Measurements from ENCODE around the gene EPHA7. TPM values are rescaled to one million over a fixed set of nuclear protein-coding genes. Genes with fewer than 3 reads are reported as not detected.

Gene EPHA7
- total and polyA plus RNA-seq, 2 of the 4 experiments (the other 2 are of a cell fraction): not detected

DNA sequence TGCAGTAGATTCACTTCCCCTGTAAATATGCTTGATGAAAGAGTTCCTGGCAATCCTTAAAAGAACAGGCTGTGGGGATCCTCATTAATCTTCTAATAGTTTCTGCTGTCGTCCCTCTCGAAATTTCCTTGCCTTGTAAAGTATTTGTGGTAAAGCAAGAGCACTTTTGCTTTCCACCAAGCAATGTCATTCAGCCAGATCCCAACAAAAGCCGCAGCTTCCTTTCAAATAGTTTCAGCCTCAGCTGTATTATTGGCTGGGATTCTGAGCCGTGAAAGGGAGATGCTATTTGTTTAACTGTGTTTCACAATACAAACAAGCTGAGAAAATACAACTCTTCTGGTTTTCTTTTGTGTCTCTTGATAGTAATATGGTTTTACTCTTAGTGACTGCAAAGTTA is 48.9 kb upstream of the EPHA7 start:
- in situ Hi-C loops (cut with MboI; ENCODE audit: low sequenced_read_pairs): no loop called here
- no peak overlapping the region for H3K23ac ChIP-seq (ENCODE audit: low read depth, low read length)
- H4K20me1 ChIP-seq (ENCODE audit: insufficient read depth, low read length): no peaks in the 10 kb centered on the region
- no peak overlapping the region for H3K4me2 ChIP-seq (ENCODE audit: low read depth, low read length)
- no peak overlapping the region for H2BK15ac ChIP-seq (ENCODE audit: low read depth, low read length)
- intact Hi-C loops (cut with micrococcal nuclease): no loop called here
- H2BK20ac ChIP-seq (ENCODE audit: low read depth, low read length): no peak overlapping the region
- H3K18ac ChIP-seq (ENCODE audit: low read depth, low read length): no peak overlapping the region
- no peak overlapping the region for H2BK5ac ChIP-seq (ENCODE audit: low read depth, low read length, poor library complexity, severe bottlenecking)
- H3K9ac ChIP-seq (ENCODE audit: low read depth, low read length): no peak overlapping the region
- H4K91ac ChIP-seq (ENCODE audit: insufficient read depth, low read depth, low read length): no peak overlapping the region
- no peak overlapping the region for H4K5ac ChIP-seq (ENCODE audit: low read depth, low read length)
- no peak overlapping the region for H2AFZ ChIP-seq (replicated peaks; ENCODE audit: low read length, poor library complexity)
- POLR2A ChIA-PET (ENCODE audit: unreplicated experiment): no interaction called here
- H3K4me1 ChIP-seq (ENCODE audit: control insufficient read depth, insufficient read depth, low read length): no peaks in the 10 kb centered on the region
- no peak overlapping the region for H4K8ac ChIP-seq (ENCODE audit: low read depth in 2 of 2, low read length in 2 of 2)
- H2AK5ac ChIP-seq (ENCODE audit: low read depth, low read length): no peak overlapping the region
- ATAC-seq (ENCODE audit: low read depth) (no peak), DNase-seq (no peak)
- H3K9me1 ChIP-seq (ENCODE audit: insufficient read depth, low read length): no peaks in the 10 kb centered on the region
- H3K56ac ChIP-seq (ENCODE audit: extremely low read depth, insufficient read depth, low read length): no peak overlapping the region
- no peak overlapping the region for H3K27ac ChIP-seq (ENCODE audit: insufficient read depth, low read length)
- no peak overlapping the region for H3K4me3 ChIP-seq (ENCODE audit: insufficient read depth, low read depth, low read length)
- no peak overlapping the region for H2AK9ac ChIP-seq (replicated peaks; ENCODE audit: low read depth, low read length, poor library complexity)
- H3K4ac ChIP-seq (ENCODE audit: low read depth, low read length): no peak overlapping the region
- no peak overlapping the region for H3K14ac ChIP-seq (replicated peaks; ENCODE audit: low read depth, low read length)
- H3K79me1 ChIP-seq (ENCODE audit: low read depth in 1 of 2, low read length in 2 of 2): no peaks in the 10 kb centered on the region
- H3K27me3 ChIP-seq (ENCODE audit: control insufficient read depth, insufficient read depth, low read length): no peaks in the 10 kb centered on the region
- no TSS peak for BruUV-seq (replicated peaks)
- TF ChIP-seq RFX5 (IDR thresholded peaks at IDR 0.05; ENCODE audit: low read depth, low read length) (no peak), CTCF (conservative IDR thresholded peaks at IDR 0.05; ENCODE audit: low read depth, low read length) (no peak), MAFK (IDR thresholded peaks at IDR 0.05; ENCODE audit: low read depth, low read length) (no peak), ELK1 (IDR thresholded peaks at IDR 0.05; ENCODE audit: borderline replicate concordance, low read depth, low read length) (no peak), FOS (IDR thresholded peaks at IDR 0.05; ENCODE audit: low read depth, low read length) (no peak), BHLHE40 (IDR thresholded peaks at IDR 0.05; ENCODE audit: low read depth, low read length) (no peak), USF2 (IDR thresholded peaks at IDR 0.05; ENCODE audit: low read depth, low read length) (no peak), CEBPB (IDR thresholded peaks at IDR 0.05; ENCODE audit: low read depth, low read length) (no peak), POLR2A (IDR thresholded peaks at IDR 0.05; ENCODE audit: low read depth, low read length) (no peak), MAZ (IDR thresholded peaks at IDR 0.05; ENCODE audit: borderline replicate concordance, low read depth, low read length) (no peak), SMC3 (IDR thresholded peaks at IDR 0.05; ENCODE audit: low read depth, low read length) (no peak), RAD21 (IDR thresholded peaks at IDR 0.05; ENCODE audit: low read length) (no peak), CHD1 (IDR thresholded peaks at IDR 0.05; ENCODE audit: low read depth, low read length) (no peak), RCOR1 (IDR thresholded peaks at IDR 0.05; ENCODE audit: insufficient replicate concordance, low read length) (no peak), NFE2L2 (IDR thresholded peaks at IDR 0.05; ENCODE audit: low read depth, low read length) (no peak), MXI1 (IDR thresholded peaks at IDR 0.05; ENCODE audit: borderline replicate concordance, low read depth, low read length) (no peak)
- CTCF ChIA-PET: no interaction called here
- no peak overlapping the region for H2BK120ac ChIP-seq (ENCODE audit: low read depth, low read length)
- dilution Hi-C loops (cut with HindIII; ENCODE audit: low sequenced_read_pairs, unreplicated experiment): no loop called here
- no peaks in the 10 kb centered on the region for H3K36me3 ChIP-seq (ENCODE audit: control insufficient read depth, insufficient read depth, low read length)
- no CpG with 5 or more reads among the region's 4 CpGs for WGBS, 2 experiments (ENCODE audit: extremely low coverage in 2 of 2, insufficient read length in 1 of 2)
- H3K9me3 ChIP-seq (ENCODE audit: control insufficient read depth, insufficient read depth, low read length): no peaks in the 10 kb centered on the region
